Epithelial cell of proximal tubule (primary cell): Measurements from ENCODE around the gene PAPSS2. TPM values are rescaled to one million over a fixed set of nuclear protein-coding genes. Genes with fewer than 3 reads are reported as not detected.

Experiments used
- DNase-seq: peaks from one replicate; pipeline ENCODE4 v3.0.0-alpha.2; 2011; ENCODE audit warnings: low read depth
- H3K4me3 ChIP-seq: 2 replicates; pipeline ENCODE4 v1.5.1; 2011; ENCODE audit warnings: low read depth, mild to moderate bottlenecking, low read length
- CTCF ChIP-seq: conservative IDR thresholded peaks from 2 replicates; pipeline ENCODE4 v1.5.1; 2012; ENCODE audit warnings: low read depth, mild to moderate bottlenecking, low read length
- total RNA-seq: library from RNA; depleted of rRNA; stranded (reverse); fragments of >200 nt; gene quantifications from 2 replicates; pipeline ENCODE4 v1.2.3, GENCODE V29; 2015

PAPSS2 gene
- total RNA-seq, 1 donor from 2014 or later = 15.6 TPM

GRCh38 chr10:87715552-87716347 lies 56.1 kb downstream of the PAPSS2 start:
- no peak overlapping the region for H3K4me3 ChIP-seq
- no peak for TF ChIP-seq CTCF
- DNase-seq = no peak

- H3K4me3 ChIP-seq = no peak overlapping the region
- TF ChIP-seq CTCF = no peak
- no peak for DNase-seq
Observed at GRCh38 chr10:87716348-87716670, 56.6 kb downstream of the PAPSS2 start.

GRCh38 chr10:87720665-87721064 lies 61.0 kb downstream of the PAPSS2 start:
- H3K4me3 ChIP-seq = no peak overlapping the region
- no peak for TF ChIP-seq CTCF
- no peak for DNase-seq

- no peak for TF ChIP-seq CTCF
Observed at GRCh38 chr10:87721781-87722180, 62.1 kb downstream of the PAPSS2 start.

GRCh38 chr10:87722716-87723115 lies 63.0 kb downstream of the PAPSS2 start:
- no peak overlapping the region for H3K4me3 ChIP-seq
- no peak for TF ChIP-seq CTCF
- no peak for DNase-seq

More at GRCh38 chr10:87721781-87722180, 62.1 kb downstream of the PAPSS2 start:
- DNase-seq = no peak
- no peak overlapping the region for H3K4me3 ChIP-seq

GRCh38 chr10:87723500-87723899 lies 63.8 kb downstream of the PAPSS2 start:
- no peak overlapping the region for H3K4me3 ChIP-seq
- DNase-seq = no peak
- TF ChIP-seq CTCF = no peak

- DNase-seq = no peak
- no peak overlapping the region for H3K4me3 ChIP-seq
- no peak for TF ChIP-seq CTCF
Observed at GRCh38 chr10:87724789-87725188, 65.1 kb downstream of the PAPSS2 start.
